A549 (cell line): ENCODE measurements around the gene SLC5A10. TPM values are rescaled to one million over a fixed set of nuclear protein-coding genes. Genes with fewer than 3 reads are reported as not detected.

Experiments used
- ATAC-seq, 2 experiments: fragments of 200-7000 bp in 1 of 2; fragments of >200 bp in 1 of 2; cut with Nextera tagmentation in 1 of 2; cut with Tn5 transposase in 1 of 2; 3 replicates each; pipeline versions ENCODE4 v1.8.0 to v1.9.1; 2018 to 2020; ENCODE audit warnings: mild to moderate bottlenecking in 1 of 2, moderate library complexity in 1 of 2
- CTCF ChIA-PET: fragments of 300-600 bp; sonication (Branson Sonifier 250); formaldehyde crosslinking; extraction: SDS; loops from one replicate; lab custom pipeline; 2021; ENCODE audit warnings: antibody characterized with exemption, inconsistent platforms; lab: Yijun Ruan, JAX
- POLR2A ChIA-PET: fragments of 350-600 bp; formaldehyde crosslinking; extraction: SDS; loops from one replicate; lab custom pipeline; 2021; ENCODE audit warnings: antibody characterized with exemption, inconsistent platforms; lab: Yijun Ruan, JAX
- DNase-seq, 2 experiments: peaks; one replicate each; pipeline versions ENCODE4 v3.0.0 to v3.0.0-alpha.2; 2011 to 2016; ENCODE audit warnings: low read depth in 1 of 2, low spot score in 1 of 2
- FAIRE-seq: peaks from 2 replicates; lab custom pipeline; 2011; peaks lifted over from hg19 to GRCh38; lab: Jason Lieb, UNC
- H3K27ac ChIP-seq, 2 experiments: fragments of >200 bp; sonication (Bioruptor Twin); formaldehyde crosslinking; 3 replicates each; pipeline ENCODE4 v1.5.1; 2016 to 2017
- H3K4me1 ChIP-seq: fragments of >200 bp; sonication (Bioruptor Twin); formaldehyde crosslinking; 3 replicates; pipeline ENCODE4 v1.6.1; 2016
- H3K4me2 ChIP-seq: fragments of >200 bp; sonication (Bioruptor Twin); formaldehyde crosslinking; 3 replicates; pipeline ENCODE4 v1.6.1; 2016
- H3K4me3 ChIP-seq: fragments of >200 bp; sonication (Bioruptor Twin); formaldehyde crosslinking; 3 replicates; pipeline ENCODE4 v1.5.1; 2016
- H3K9me3 ChIP-seq: fragments of >200 bp; sonication (Bioruptor Twin); formaldehyde crosslinking; 3 replicates; pipeline ENCODE4 v1.6.1; 2016
- ATOH8 ChIP-seq: fragments of 250-450 bp; sonication (Bioruptor Pico); IDR thresholded peaks from 2 replicates; pipeline ENCODE4 v1.5.0; 2020; ENCODE audit warnings: low read depth, mild to moderate bottlenecking, moderate library complexity
- CBX2 ChIP-seq: fragments of 200-600 bp; sonication (generic); IDR thresholded peaks from 2 replicates; pipeline ENCODE4 v1.6.1; 2016; ENCODE audit warnings: low read depth, mild to moderate bottlenecking, borderline replicate concordance
- EHF ChIP-seq: fragments of 250-450 bp; sonication (Bioruptor Pico); IDR thresholded peaks from 2 replicates; pipeline ENCODE4 v1.5.0; 2020; ENCODE audit warnings: mild to moderate bottlenecking
- FOXS1 ChIP-seq: fragments of 250-450 bp; sonication (Bioruptor Pico); IDR thresholded peaks from 2 replicates; pipeline ENCODE4 v1.5.0; 2020; ENCODE audit warnings: mild to moderate bottlenecking, moderate library complexity
- HOXA7 ChIP-seq: fragments of 250-450 bp; sonication (Bioruptor Pico); IDR thresholded peaks from 2 replicates; pipeline ENCODE4 v1.5.0; 2020; ENCODE audit warnings: mild to moderate bottlenecking, moderate library complexity
- JUN ChIP-seq, 2 experiments: fragments of >200 bp; sonication (Bioruptor Twin); formaldehyde crosslinking; IDR thresholded peaks; 2 replicates in 1 of 2; 3 replicates in 1 of 2; pipeline ENCODE4 v1.6.1; 2016 to 2017
- JUNB ChIP-seq: fragments of >200 bp; sonication (Bioruptor Twin); formaldehyde crosslinking; IDR thresholded peaks from 2 replicates; pipeline ENCODE4 v1.6.1; 2016
- NFE2L2 ChIP-seq: fragments of 150-350 bp; conservative IDR thresholded peaks from 2 replicates; pipeline ENCODE4 v1.6.1; 2014; ENCODE audit warnings: low read length
- POLR2AphosphoS2 ChIP-seq: conservative IDR thresholded peaks from 2 replicates; pipeline ENCODE4 v1.6.1; 2012; ENCODE audit warnings: low read length, improper control_type of control experiment, inconsistent platforms
- RAD21 ChIP-seq, 2 experiments: fragments of >200 bp in 1 of 2; sonication (Bioruptor Twin) in 1 of 2; formaldehyde crosslinking in 1 of 2; IDR thresholded peaks in 1 of 2; conservative IDR thresholded peaks in 1 of 2; 2 replicates in 1 of 2; 3 replicates in 1 of 2; pipeline ENCODE4 v1.6.1; 2012 to 2018; ENCODE audit warnings: inconsistent platforms in 1 of 2
- REST ChIP-seq: fragments of 200-600 bp; sonication (generic); IDR thresholded peaks from 2 replicates; pipeline ENCODE4 v1.6.1; 2016; ENCODE audit warnings: antibody characterized with exemption, mild to moderate bottlenecking, moderate library complexity
- TFCP2L1 ChIP-seq: fragments of 250-450 bp; sonication (Bioruptor Pico); IDR thresholded peaks from 2 replicates; pipeline ENCODE4 v1.5.0; 2021; ENCODE audit warnings: mild to moderate bottlenecking
- ZFP36 ChIP-seq: fragments of 450-650 bp; IDR thresholded peaks from 2 replicates; pipeline ENCODE4 v1.6.1; 2014; ENCODE audit warnings: borderline replicate concordance; ENCODE audit not compliant: partially characterized antibody
- WGBS: methylation state at CpG from one replicate; pipeline ENCODE4 v1.1.6; 2017; ENCODE audit errors: missing lambda C conversion rate; 5-methylcytosine and 5-hydroxymethylcytosine counted together
- polyA plus RNA-seq, 4 experiments: library from polyadenylated mRNA; depleted of rRNA in 3 of 4; stranded (reverse); fragments of >200 nt; fragmentation: RNase III in 1 of 4; extraction: RNeasy Plus Mini Kit Qiagen cat#74134 plus additional on column Dnase treatment in 1 of 4; gene quantifications; 2 replicates in 3 of 4; 3 replicates in 1 of 4; pipeline ENCODE4 v1.2.3, GENCODE V29; 2011 to 2017
- TF ChIP-seq, protein P1 (sequence below): fragments of 250-450 bp; sonication (Bioruptor Pico); IDR thresholded peaks from 2 replicates; pipeline ENCODE4 v1.5.0; 2021; ENCODE audit warnings: mild to moderate bottlenecking, moderate library complexity, borderline replicate concordance

SLC5A10 gene
- polyA plus RNA-seq, 2 of the 4 experiments (the other 2 are of a cell fraction): 0.15 to 0.28 TPM

- no peak overlapping the region for H3K4me3 ChIP-seq
- peaks cover 33% of the 10 kb centered on the region for H3K4me1 ChIP-seq
- H3K9me3 ChIP-seq: no peaks in the 10 kb centered on the region
- no peak for ATAC-seq
- H3K4me2 ChIP-seq: no peak overlapping the region
- peak; percentile 8 for TF ChIP-seq ZFP36
- no peak for TF ChIP-seq ATOH8 (CRISPR knock-in tag)
- no peak for TF ChIP-seq NFE2L2
- no peak for TF ChIP-seq FOXS1
- no peak for TF ChIP-seq REST
- TF ChIP-seq EHF (CRISPR knock-in tag): no peak
- TF ChIP-seq TFCP2L1 (CRISPR knock-in tag): no peak
- TF ChIP-seq HOXA7 (CRISPR knock-in tag): no peak
- TF ChIP-seq, all 56 proteins: peak for 1
- CTCF ChIA-PET: interaction anchor here (1.5 to 20.6 kb wide), 2 partner anchors 12 to 26 kb away, joined by 4 to 215 read pairs; no protein-coding TSS in a partner anchor
- POLR2A ChIA-PET: no interaction called here
- H3K27ac ChIP-seq: no peak overlapping the region
- WGBS: 91% methylated on average over 9 of the region's 9 CpGs
- DNase-seq (no peak), FAIRE-seq (no peak)
These were observed 35.3 kb downstream of the SLC5A10 start for GRCh38 chr17:18987230-18987610.

DNA sequence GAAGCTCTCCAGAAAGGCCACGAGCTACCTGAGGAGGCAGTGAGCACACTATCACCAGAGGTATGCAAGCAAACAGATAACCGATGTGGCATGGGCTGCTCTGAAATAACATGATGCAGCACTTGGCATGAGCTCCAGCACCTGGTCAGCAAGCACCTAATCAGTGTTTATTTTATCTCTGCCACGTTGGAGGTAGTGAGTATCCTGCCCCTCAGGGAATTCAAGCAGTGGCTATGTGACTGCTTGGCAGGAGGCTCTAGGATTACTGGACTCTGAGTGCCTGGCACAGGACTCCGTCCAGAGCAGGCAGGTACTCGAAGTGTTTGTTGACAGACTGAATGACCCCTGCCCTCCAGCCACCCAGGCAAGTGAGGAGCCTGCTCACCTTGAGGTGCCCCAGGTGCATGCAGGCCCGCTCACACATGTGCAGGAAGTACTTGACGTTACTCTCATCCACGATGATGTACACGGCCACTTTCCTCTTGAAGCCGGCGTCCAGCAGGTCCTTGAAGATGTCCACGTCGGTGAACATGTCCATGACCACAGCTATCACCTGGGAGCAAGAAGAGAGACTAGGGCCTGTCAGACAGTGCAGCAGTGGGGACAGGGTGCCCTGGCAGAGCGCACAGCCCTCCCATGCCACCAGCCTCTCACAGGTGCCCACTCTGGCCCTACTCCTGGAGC, 36.0 kb downstream of the SLC5A10 start:
- no peak for DNase-seq
- Histone ChIP-seq H3K27ac (peak overlapping the region in 1 of 2 experiments; percentile 66; a peak in 3 of 6 replicates), H3K4me1 (peaks cover 25% of the 10 kb centered on the region), H3K4me2 (peak overlapping the region; percentile 33; the same call in 1 of the 3 replicates), H3K4me3 (no peak overlapping the region), H3K9me3 (no peaks in the 10 kb centered on the region)
- POLR2A ChIA-PET: no interaction called here
- no peak for FAIRE-seq
- peak in 1 of 2 experiments; percentile 0; a peak in 1 of 6 replicates for ATAC-seq
- 85% methylated on average over 14 of the region's 14 CpGs for WGBS
- CTCF ChIA-PET: interaction anchor here (1.5 to 20.6 kb wide), 2 partner anchors 13 to 27 kb away, joined by 4 to 215 read pairs; no protein-coding TSS in a partner anchor
- TF ChIP-seq, protein P1, sequence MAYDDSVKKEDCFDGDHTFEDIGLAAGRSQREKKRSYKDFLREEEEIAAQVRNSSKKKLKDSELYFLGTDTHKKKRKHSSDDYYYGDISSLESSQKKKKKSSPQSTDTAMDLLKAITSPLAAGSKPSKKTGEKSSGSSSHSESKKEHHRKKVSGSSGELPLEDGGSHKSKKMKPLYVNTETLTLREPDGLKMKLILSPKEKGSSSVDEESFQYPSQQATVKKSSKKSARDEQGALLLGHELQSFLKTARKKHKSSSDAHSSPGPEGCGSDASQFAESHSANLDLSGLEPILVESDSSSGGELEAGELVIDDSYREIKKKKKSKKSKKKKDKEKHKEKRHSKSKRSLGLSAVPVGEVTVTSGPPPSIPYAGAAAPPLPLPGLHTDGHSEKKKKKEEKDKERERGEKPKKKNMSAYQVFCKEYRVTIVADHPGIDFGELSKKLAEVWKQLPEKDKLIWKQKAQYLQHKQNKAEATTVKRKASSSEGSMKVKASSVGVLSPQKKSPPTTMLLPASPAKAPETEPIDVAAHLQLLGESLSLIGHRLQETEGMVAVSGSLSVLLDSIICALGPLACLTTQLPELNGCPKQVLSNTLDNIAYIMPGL (CRISPR knock-in tag): no peak
- TF ChIP-seq TFCP2L1 (CRISPR knock-in tag) (no peak), RAD21 (conservative IDR thresholded peaks at IDR 0.05 in 1 of 2, IDR thresholded peaks at IDR 0.05 in 1 of 2) (no peak), JUNB (no peak), POLR2AphosphoS2 (no peak), CBX2 (no peak), JUN (IDR thresholded peaks at IDR 0.05) (no peak)
